Stimulated activated CD4-positive, alpha-beta T cell treated with anti-CD3 and anti-CD28 coated beads, Interleukin-15, amount 100 ng/mL, for 24 hours (primary cell): Measurements from ENCODE around the gene PDE6C.

Experiments
- DNase-seq: peaks from one replicate; pipeline ENCODE4 v3.0.0-alpha.2; 2020

The PDE6C gene

DNA sequence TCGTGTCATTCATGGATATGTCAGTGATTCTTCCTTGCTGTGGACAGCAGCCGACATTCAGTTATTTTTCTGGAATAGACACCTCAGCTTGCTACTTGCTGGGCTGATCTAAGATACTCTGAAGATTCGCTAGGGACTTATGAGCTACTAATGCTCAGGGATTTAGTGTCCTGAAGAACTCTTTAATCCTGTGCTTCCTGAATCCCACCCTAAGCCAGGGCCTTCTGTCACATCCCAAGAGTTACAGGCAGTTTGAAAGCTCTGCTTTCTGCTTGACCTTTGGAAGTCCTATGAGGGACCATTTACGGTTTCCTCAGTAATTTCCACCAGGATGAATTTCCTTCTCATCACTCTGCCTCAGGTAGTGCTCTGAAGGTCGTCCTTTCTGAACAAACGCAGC, at the start of gene PDE6C:
Gene PDE6C, plus strand, starts transcription at position 227 of the 400 bp plus-strand sequence. CDS start 189 bp downstream, outside the sequence.
- DNase-seq, result no peak

DNA sequence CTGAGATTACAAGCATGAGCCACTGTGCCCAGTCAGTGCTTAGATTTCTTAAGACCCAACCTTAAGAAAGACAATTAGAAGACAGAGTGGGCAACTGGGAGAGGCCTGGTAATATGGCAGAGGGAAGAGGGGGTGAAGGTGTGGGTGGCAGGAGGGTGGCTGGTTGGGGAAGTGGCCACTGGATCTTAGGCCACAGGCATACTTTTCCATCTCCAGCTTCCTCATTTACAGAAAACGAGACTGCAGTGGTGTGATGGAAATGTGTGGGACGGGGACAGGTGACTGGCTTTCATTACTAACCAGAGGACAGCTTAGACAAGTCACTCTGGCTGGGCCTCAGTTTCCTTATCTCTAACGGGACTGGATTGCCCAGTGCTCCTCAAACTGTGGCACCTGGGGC, 46.9 kb upstream of the PDE6C start:
- DNase-seq, result no peak

DNA sequence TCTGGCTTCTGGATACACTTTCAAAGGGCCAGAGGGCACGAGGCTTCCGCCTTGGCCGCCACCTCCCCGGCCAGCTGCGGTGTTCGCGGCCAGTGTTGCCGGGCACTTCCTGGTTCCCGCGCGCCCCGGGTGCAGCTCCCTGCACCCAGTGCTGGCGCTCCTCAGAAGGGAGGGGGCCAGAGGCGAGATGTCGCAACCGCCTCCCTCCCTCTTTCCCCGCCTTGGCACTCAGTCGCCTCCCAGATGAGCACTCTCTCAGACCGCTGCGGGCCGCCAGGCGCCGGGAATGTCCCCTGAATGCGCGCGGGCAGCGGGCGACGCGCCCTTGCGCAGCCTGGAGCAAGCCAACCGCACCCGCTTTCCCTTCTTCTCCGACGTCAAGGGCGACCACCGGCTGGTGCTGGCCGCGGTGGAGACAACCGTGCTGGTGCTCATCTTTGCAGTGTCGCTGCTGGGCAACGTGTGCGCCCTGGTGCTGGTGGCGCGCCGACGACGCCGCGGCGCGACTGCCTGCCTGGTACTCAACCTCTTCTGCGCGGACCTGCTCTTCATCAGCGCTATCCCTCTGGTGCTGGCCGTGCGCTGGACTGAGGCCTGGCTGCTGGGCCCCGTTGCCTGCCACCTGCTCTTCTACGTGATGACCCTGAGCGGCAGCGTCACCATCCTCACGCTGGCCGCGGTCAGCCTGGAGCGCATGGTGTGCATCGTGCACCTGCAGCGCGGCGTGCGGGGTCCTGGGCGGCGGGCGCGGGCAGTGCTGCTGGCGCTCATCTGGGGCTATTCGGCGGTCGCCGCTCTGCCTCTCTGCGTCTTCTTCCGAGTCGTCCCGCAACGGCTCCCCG, 45.7 kb upstream of the PDE6C start, which contains the start of gene FFAR4:
Gene FFAR4, plus strand, starts transcription at position 231 of the 842 bp plus-strand sequence. Its CDS starts 56 bp downstream, at position 287.
- no peak for DNase-seq

DNA sequence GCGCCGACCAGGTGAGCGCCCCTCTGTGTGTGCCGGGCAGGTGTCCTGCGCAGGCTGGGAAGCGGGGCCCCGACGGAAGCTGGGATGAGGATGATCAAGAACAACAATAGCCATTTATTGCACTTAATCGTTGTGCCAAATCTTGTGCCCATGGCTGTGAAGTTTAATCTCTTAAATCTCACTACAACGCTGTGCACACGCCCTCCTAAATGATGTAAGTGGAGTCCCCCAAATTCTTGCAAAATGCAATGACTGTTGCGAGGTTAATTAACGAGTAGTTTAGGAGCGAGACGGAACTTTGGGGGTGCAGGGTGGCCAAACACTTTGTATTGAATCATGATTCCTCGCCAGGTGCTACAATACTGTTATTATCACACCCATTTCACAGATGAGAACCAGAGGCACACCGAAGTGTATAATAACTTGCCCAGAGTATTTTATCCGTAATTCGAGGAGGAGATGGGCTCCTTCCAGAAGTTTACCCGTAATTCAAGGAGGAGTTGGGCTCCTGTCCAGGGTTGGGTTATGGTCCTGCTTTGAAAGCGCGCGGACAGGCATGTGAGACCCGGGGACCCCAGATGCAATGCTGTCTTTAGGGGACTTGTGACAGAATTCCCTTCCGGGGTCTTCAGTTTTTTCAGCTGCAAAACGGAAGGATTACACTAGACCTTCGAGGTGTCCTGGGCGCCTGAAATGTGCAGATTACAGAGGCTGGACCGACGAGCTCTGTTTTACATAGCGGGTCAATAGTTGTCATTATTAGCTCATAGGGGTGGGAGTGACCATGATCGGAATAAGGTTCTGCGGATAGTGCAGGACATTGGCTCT, 44.8 kb upstream of the PDE6C start:
- no peak for DNase-seq

DNA sequence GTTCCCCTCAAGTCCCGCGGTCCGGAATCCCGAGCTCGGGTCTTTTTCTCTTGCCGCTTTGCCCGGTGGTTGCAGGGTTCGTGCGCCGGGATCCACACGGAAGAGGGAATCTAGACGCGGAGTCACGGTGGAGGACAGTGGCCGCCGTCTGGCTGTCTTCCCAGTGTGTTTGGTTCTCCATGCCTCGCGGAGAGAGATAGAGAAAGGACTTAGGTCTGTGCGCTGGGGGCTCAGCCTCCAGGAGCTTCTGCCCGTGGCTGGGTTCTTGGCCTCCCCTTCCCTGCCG, 44.3 kb upstream of the PDE6C start:
- no peak for DNase-seq

DNA sequence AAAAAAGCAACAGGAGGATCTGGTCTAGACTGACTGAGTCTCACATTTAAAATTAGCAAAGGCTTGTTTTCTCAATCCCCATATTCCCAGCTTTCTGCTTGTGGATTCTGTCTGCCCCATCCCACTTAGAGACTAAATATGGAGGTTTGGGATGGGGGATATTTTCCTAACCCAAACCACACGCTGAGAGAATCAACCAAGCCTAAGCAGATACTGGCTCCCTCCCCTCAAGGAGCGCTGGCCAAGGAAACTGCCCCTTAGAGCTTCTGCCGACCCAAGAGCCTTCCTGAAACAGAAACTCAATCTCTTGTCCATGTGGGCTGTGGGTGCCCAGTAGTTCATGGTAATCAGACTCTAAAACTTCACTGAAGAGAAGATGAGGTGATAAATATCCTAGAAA, 42.0 kb upstream of the PDE6C start:
- no peak for DNase-seq

DNA sequence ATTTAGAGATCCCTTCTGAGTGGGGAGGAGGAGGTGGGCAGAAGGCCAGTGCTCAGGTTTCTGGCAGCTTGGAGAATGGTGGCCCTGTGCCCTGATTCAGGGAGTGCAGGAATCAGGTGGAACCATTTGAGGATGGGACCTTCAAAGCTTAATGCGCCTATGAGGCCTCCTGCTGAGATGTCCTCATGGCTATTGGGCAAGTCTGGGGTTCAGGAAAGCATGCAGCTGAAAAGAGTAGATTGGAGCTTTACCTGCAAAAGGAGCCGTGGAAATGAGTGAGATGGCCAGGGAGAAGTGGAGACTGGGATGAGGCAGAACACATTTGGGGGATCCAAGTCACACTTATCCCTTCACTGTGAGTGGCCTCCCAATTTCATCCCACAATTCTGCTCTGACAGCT, 39.7 kb upstream of the PDE6C start:
- no peak for DNase-seq

DNA sequence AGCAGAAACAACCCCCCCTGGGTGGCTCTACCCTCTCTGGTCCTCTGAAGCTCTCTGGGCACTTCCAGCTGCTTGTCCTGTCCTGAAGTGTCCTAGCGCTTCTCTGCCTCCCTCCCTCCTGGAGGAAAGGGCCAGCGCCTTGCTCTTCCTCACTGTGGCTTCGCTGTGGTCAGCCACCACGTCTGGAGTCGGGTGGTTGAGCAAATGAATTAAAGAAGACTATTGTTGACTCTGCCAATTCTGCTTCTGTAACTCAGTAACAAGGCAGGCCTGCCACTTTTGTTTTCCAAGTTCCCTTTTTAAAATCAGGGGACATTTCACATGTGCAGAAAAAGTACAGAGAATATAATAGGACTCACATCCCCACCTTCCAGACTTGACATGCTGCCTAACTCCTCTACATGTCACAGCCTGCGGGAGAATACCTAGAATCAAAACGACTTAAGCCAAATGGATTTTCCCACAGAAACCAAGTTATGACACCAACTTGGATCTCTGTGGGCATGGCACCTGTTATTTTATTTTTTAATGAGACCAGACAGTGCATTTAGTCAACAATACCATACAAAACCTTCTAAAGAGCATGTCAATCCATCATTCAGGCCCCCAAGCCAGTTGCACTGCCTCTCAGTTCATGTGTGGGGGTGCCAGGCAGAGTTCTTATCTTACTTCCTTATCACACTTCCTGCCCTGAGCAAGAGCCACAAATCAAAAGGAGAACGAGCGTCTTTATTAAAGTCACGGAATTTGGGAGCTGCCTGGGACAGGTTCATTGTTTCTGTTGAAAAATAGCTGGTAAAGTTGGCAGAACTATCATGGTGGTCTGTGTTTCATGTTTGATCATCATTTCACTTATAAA, 39.1 kb upstream of the PDE6C start:
- DNase-seq, result no peak

DNA sequence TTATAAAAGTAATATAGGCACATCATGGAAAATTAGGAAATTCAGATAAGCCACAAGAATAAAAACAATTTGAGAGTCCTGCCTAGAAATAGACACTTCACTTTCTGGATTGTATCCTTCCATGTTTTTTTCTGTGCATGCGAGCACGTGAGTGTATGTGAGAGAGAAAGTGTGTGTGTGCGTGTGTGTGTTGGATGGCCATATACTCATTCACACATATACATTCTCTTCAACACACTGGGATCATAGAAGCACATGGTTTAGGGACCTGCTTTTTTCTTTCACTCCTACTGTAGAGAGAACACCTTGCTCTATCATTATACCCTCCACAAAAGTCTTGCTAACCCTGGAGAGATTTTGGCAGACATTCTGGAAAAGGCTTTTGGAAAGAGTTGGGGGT, 38.4 kb upstream of the PDE6C start:
- DNase-seq, result no peak

DNA sequence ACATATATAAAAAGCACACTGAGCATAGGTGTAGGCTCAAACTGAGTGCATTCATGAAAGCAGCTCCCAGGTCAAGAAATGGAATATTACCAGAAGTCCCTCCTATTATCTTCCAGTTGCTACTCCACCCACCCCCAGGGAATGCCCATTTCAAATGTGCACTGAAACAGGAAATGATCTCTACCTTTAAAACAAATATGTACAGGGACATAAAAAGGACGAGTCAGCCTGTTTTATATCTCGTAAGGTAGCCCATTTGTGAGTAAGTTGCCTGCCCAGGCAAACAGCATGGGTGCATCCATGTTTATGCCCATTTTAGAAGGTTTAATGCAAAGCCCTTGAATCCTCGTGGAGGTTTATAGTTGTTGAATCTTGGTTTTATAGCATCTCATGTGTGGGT, 35.4 kb upstream of the PDE6C start:
- no peak for DNase-seq

DNA sequence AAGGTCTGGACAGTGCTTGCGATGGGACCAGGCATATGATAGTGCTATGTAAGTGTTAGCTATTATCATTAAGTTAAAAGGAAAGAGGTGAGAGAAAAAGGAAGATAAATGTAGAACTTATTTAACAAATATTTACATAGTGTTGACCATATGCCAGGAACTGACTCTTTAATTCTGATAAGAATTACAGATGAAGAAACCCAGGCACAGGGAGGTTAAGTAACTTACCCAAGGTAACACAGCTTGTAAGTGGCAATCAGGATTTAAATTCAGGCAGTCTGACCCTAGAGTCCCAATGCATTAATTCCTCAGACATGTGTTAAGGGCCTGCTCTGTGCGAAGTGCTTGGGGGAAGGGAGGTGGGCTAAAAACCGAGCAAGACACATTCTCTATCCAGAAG, 34.8 kb upstream of the PDE6C start:
- no peak for DNase-seq

DNA sequence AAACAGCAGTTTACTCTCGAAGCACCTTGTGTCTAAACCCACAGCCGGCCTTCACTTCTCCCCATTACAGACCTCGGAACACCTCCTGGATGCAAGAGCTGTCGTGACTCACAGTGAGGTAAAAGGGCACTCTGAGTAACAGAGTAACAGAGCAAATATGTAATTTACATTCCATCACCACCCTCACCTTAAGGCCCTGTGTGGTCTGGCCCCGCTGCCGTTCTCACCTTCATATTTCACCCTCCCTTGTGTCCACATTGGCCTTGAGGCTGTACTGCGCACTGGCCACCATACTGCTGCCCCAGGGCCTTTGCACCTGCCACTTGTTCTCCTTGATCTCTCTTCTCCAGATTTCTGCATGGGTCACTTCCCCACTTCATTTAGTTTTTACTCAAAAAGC, 33.2 kb upstream of the PDE6C start:
- no peak for DNase-seq

DNA sequence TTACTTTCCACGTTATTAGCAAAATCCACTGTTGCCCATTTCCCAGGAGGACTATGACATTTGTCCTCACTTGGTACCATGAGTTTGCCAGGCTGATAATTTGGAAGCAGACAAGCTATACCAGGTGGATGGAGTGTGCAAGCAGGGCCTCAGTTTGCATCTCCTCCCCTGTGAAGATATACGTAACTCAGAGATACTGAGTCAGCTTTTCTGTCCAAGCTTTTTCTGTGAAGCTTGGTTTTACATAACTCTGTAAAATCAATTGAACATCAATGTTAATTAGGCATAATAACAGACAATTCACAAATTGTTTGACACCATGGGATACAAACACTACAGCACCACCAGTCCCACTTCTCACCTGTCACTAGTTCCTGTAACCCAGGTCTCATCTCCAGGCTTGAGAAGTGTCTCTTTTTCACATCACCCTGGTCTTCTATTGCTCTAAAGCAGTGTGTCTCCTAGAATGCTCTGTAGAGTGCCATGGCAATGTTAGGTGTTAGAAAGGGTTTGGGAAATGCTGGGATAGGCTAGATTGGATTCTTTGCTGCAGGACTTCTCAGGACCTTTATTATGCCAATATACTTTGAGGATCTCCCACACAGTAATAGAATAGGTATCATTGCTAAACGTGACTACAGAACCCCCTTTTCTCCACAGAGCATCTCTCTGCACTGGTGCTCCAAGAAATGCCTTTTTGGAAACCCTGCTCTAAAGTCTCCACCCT, 32.2 kb upstream of the PDE6C start:
- no peak for DNase-seq

DNA sequence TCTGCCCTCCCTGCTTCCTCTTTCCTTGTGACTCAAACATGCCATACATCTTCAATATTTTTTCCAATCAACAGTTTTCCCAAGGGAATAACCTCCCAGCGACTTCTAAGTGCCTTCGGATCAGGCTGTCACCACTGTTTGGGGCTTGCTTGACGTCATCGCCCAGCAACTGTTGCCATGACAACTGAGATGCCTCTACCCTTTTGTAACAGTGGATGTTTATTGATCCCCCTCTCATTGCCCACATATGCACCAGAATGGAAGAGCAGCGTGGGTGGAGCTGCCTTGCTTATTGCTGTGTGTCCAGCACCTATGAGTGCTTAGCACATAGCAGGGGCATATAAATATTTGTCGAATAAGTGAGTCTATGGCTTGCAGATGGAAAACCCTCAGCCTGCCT, 31.5 kb upstream of the PDE6C start:
- no peak for DNase-seq

DNA sequence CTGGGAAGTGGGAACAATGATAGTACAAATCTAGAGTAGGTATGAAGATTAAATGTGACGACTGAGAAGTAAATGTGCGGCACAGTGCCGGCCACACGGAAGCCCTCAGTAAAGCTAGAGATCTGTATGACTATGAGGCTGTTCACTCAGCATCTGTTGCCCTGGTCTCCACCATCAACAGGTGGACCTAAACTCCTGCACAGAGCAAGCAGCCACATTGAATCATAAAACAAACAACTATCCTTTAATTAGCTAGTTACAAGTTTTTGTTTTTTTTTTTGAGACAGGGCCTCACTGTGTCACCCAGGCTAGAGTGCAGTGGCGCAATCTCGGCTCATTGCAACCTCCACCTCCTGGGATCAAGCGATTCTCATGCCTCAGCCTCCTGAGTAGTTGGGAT, 27.9 kb upstream of the PDE6C start:
- DNase-seq, result no peak

DNA sequence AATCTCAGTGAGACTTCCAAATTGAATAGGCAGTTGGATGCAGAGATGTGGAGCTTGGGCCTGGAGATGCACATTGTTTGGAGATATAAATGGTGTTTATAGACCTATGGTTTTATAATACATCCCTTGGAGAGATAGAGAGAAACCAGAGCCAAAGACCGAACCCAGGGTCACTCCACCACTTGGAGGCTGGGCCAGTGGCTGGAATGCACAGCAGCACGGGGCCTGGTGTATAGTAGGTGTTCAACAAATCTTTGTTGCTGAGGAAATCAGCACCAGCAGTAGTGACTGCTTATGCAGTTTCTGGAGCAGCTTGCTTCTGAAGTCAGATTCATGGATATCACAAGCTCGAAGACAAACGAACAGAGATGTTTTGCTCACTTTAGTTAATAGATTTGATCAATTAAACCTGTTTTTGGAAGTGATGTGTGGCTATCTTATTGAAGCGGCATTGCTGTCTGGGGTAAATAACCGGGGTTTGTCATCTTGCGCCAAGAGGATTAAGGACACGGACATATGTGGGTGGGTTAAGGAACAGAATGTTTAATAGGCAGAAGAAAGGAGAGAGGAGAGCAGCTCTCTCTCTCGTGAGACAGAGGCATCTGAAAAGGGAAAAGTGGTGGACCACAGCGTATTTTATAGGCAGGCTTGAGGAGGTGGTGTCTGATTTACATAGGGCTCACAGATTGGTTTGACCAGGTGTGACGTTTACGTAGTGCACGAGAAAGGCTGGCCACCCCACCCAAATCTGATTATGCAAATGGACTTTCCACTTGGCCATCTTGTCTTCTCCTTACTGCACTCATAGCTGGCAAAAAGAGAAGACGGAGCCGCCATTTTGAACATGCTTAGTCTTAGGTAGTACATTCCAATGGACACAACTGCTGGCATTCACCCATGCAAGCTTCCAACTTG, 22.4 kb upstream of the PDE6C start:
- DNase-seq, result no peak

DNA sequence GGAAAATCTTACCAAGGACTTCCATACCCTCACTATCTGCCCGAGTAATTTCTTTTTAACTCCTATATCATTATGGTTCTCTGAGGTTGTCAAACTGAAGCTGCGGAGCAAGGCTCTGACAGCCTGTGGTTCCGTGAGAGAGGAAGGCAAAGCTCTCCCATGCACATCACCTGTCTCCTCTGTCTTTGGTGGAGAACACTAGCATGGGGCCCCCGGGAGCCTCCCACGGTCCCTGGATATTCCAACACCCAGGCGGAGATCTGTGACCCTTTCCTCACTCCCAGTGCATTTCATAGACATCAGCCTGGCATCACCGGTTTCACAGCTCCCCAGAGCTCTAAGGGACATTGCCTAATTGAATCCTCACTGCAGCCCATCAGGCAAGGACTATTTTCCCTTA, 21.7 kb upstream of the PDE6C start:
- DNase-seq, result no peak

DNA sequence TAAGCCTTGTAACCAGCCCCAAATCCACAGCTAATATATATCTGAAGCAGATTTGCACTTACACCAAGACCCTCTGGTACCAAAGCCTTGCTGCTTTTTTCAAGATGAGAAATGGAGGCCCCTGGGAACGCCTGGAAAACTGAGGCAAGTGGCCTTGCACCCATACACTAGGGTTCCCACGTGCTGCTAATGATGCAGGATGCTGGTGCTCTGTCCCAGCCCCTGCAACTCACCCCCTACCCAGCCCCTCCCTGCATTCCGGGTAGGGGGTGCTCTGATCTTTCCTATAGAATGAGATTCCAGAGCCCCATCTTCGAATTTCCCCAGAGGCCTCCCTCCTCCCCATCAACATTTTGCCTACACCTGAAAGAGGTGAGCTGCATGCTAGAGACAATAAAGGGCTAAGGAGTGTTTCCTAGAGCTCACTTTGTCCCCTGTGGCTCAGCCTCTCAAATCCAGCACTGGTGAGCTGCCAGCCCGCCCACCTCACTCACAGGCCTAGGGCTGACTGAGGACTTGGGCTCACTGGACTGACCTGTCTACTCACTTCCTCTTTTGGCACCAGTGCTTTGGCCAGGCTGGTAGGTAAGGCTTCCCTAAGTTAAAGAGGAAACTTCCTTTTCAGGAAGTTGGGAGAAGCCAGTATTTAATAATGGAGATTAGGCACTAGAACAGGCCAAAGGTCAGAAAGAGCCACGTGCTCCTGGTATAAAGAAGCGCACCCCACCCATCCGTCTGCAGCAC, 21.1 kb upstream of the PDE6C start:
- DNase-seq, result no peak

DNA sequence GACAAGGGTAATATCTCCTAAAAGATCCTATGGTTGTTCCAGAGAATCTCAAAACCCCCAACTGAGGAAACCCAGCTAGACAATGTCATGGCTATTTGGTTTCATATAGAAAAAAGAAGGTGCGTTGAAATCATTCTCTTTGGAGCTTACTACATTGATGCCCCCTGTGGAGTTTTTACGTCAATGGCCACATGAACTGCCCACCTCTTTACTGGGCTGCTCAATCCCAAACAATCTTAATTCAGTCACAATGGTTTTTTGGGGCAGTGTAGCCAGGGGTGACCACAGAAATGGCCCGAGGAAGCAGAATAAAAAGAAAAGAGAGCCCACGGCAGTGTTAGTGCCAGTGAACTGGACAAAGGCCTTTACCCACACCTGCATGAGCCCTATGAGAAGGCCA, 19.1 kb upstream of the PDE6C start:
- no peak for DNase-seq

DNA sequence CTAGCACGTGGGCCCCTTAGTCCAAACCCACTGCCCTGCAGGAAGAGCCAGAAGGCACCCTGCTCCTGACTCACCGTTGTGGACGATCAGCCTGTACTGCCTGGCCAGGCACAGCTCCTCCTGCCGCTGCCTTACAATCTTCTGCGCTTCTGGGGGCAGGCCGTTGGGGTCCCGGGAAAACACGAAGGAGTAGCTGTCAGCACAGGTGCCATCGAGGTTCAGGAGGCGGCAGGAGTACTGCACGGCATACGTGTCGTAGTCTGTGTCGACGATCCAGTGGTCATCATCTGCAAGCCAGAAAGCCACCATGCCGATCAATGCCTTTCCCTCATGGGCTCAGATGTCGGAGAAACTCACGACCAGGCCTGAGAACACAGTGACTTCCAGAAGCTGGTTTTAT, 18.6 kb upstream of the PDE6C start:
- no peak for DNase-seq

DNA sequence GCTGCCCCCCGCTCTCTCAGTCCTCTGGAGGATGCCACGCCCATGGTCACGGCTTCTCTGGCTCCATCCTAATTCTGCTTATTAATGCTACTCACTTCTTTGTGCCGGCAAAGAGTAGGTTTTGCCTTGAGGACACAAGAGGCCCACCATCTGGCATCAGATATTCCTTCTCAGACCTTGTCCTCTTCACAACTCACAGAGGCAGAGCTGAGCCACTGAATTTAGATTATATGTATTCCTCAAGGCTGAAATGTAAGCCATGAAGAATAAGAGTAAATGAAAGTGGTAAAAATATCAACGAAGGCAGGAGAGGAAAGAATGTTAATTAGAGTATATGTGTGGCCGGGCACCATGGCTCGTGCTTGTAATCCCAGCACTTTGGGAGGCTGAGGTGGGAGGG, 17.8 kb upstream of the PDE6C start:
- DNase-seq, result no peak
